Testis (tissue), 2 donors: ENCODE measurements around the gene WDR37.

ENCODE experiments used
- POLR2A ChIP-seq: fragments of 450-650 bp; IDR thresholded peaks from one replicate; pipeline ENCODE4 v1.6.1; 2017; ENCODE audit warnings: antibody characterized with exemption, mild to moderate bottlenecking, moderate library complexity
- TF ChIP-seq, protein P1 (sequence below), 3 experiments: fragments of 450-650 bp in 2 of 3; fragments of 200-600 bp in 1 of 3; sonication (generic) in 1 of 3; IDR thresholded peaks; one replicate each; pipeline ENCODE4 v1.5.1; 2016 to 2019; ENCODE audit warnings: antibody characterized with exemption in 3 of 3, mild to moderate bottlenecking in 2 of 3, moderate library complexity in 1 of 3

GRCh38 chr10:1130226-1130625, 74.0 kb downstream of the WDR37 start:
- TF ChIP-seq, protein P1, sequence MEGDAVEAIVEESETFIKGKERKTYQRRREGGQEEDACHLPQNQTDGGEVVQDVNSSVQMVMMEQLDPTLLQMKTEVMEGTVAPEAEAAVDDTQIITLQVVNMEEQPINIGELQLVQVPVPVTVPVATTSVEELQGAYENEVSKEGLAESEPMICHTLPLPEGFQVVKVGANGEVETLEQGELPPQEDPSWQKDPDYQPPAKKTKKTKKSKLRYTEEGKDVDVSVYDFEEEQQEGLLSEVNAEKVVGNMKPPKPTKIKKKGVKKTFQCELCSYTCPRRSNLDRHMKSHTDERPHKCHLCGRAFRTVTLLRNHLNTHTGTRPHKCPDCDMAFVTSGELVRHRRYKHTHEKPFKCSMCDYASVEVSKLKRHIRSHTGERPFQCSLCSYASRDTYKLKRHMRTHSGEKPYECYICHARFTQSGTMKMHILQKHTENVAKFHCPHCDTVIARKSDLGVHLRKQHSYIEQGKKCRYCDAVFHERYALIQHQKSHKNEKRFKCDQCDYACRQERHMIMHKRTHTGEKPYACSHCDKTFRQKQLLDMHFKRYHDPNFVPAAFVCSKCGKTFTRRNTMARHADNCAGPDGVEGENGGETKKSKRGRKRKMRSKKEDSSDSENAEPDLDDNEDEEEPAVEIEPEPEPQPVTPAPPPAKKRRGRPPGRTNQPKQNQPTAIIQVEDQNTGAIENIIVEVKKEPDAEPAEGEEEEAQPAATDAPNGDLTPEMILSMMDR (IDR thresholded peaks at IDR 0.05) = no peak
- TF ChIP-seq POLR2A = no peak
